Eye (tissue), 1 donor: ENCODE data around the gene ADAMTS17.
A peak's percentile ranks its signal among the peaks of the same experiment; 100 is the strongest.

Experiments
- DNase-seq: peaks from one replicate; pipeline ENCODE4 v3.0.0-alpha.2; 2015

ADAMTS17 gene

GRCh38 chr15:100192097-100193080, 149.4 kb downstream of the ADAMTS17 start:
- peak; percentile 39 for DNase-seq

DNA sequence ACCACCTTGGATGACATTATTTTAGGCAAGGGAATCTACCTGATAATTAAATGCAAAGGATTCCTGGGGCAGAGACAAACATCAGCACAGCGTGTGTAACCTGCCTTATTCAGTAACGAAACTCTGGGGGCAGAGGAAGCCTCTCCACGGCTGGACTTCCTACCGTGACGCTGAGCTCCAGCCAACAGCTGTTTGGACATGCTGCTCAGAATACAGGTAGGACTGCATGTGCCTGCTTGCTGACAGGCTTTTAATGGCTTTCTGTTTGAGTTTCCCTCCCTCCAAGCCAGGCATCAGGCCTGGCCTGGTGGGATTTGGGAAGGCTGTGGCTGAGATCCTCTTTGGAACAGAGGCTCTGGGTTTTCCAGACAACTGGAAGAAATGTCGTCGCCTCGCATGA, 150.6 kb downstream of the ADAMTS17 start:
- DNase-seq: no peak

- no peak for DNase-seq
These were observed 151.1 kb downstream of the ADAMTS17 start for GRCh38 chr15:100190675-100191074.

- DNase-seq: no peak
These were observed 151.9 kb downstream of the ADAMTS17 start for GRCh38 chr15:100189849-100190248.

DNA sequence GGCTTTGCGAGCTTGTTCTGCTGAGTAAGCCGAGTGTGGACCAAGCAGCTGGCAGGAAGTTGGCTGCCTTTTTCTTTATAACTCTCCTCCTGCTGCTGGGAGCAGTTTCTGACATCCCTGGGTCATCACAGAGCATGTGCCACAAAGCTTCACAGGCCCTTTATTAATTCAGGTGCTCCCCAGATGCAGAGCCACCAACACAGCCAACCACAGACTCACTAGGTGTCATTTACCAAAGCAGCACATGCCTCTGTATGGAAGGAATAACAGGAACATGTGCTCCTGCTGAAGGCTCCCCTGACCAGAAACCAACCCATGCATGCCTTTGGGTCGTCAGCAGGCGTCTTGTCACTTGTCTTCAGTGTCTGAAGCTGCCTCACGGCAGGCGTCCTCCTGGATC, 152.5 kb downstream of the ADAMTS17 start:
- no peak for DNase-seq

DNA sequence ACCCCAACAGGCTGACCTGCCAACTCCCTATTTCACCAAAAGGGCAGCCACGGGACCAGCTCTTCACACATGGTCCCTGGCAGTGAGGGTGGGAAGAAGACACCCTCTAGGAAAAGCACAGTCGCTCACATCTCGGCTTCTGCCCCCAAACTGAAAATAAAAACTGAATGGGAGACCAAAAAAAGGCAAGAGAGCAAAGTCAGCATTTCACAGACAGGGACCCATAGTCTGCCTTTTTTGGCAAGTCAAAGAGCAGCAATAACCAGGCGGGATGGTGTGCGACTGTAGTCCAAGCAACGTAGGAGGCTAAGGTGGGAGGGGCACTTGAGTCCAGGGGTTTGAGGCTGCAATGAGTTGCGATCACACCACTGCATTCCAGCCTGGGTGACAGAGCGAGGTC, 154.1 kb downstream of the ADAMTS17 start:
- DNase-seq: no peak

DNA sequence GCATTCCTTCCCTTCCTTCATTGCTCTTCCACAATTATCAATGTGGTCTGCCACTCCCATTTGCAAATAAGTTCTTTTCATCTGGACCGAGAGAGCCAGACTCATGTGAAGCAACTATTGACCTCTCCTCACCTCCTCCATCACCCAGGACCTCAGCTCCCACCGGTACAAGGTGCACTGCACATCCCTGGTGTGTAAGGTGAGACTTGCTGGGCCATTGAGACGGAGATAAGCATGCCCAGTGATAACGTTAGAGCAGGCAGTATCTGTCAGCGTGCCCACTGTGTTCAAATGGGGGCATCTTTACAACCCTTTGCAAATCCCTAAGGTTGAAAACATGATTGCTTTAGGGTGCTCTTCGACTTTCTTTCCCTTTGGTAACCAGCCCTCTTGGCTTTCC, 154.8 kb downstream of the ADAMTS17 start:
- no peak for DNase-seq

GRCh38 chr15:100186366-100186765, 155.4 kb downstream of the ADAMTS17 start:
- DNase-seq: no peak

- DNase-seq: no peak
These were observed 157.8 kb downstream of the ADAMTS17 start for GRCh38 chr15:100183921-100184495.

DNA sequence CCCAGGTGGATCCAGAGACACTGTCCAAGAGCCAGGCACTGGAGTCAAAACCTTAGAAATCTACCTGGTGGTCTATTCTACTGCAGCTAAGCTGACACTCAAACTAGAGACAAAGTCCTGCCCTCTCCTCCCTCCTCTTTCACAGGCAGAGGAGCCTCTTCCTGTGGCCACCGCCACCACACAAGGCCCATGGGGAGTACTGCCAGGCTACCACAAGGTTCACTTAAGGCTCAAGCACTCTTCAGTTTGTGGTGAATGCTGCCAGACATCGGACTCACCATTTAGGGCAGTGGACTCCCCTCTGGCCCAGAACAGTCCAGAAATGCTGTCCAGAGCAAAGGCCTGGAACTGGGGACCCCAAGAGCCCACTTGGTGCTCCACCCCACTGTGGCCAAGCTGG, 160.9 kb downstream of the ADAMTS17 start:
- DNase-seq: no peak

DNA sequence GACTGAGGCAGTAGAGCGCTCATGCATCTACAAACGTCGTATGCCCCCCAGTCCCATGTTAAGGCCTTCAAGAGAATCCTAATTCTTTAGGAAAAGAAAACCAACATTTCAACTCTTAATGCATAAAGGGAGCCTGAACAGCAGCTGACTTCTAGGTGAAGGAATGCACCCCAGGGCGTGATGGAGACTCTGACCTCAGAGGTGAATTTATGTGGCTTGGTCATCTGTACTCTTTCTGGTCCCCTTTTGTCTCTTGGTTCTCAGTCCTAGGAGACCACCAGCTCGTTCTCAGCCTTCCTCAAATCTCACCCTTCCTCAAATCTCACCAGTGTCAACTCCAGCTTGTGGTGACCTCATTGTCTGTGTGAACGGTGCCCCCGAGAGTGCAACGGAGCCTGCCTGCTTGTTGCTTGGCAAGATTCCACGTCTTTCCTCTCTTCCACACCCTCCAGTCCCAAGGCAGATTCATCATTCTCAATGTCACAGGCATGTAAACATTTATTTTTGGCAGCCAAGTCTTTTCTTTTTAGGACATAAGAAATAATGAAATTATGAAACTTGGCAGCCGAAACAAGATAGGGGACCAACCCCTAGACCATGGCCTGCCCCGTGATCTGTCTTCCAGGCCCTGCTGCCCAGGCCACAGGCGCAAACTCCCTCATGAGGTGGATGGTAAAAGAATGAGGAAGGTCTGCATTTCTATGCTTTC, 166.2 kb downstream of the ADAMTS17 start:
- DNase-seq: peak; percentile 7

DNA sequence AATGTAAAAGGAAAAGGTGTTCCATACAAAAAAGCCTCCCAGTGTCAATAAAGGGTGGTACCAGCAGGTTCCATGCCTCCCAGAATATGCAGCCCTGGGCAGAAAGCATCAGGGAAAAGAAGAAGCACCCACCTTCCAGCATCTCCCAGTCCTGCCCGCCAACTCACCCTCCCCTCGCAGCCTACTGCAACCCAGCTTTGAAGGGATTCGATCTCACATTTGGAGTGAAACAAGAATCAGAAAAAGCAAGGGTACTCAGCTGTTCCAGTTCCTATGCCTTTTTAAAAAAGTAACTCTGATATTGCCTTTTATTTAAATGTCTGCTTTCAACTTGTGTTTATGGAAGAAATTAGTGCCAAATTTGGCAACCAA, 166.9 kb downstream of the ADAMTS17 start:
- DNase-seq: no peak

GRCh38 chr15:100174159-100174903, 167.4 kb downstream of the ADAMTS17 start:
- DNase-seq: no peak

- DNase-seq: no peak
These were observed 169.3 kb downstream of the ADAMTS17 start for GRCh38 chr15:100172356-100173024.

- DNase-seq: no peak
These were observed 170.4 kb downstream of the ADAMTS17 start for GRCh38 chr15:100171411-100171810.

DNA sequence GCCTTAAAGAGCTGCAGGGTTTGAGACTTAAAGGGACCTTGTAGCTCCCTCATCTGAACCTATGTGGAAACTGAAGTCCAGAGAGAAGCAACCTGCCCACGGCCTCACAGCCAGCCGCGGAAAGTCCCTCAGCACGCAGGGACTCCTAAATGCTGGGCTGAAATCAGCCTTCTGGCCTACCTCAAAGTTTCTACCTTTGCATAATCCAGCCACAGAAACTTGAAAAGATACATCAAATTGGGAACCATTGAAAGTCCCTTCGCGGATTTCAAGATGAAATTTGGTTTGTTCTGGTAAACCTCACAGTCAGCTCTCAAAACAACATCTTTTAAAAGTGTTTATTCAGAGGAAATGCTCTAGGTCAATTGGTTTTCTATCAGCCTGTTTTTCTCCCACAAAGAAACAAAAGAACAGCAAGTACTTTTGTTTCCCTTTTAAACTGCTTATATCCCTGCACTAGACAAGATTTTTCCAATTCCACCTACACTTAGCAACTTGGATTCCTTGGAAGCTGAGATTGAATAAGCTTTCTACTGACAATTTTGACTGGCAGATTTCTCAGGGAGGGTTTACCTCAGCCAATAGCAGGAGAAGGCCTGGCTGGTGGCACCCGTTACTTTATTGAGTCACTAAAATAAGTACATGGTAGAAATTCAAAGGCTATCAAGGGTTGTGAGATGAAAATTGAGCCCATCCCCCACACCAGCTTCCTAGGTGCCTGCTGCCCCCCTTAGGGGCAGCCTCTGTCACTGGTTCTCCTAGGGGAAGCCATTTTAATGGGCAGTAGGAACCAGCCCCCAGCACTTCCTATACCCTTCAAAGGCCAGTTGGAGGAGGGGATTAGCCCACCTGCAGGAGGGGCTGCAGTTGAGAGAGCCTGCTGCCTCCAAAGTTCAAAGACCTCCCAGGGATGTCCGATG, 171.2 kb downstream of the ADAMTS17 start:
- DNase-seq: no peak

GRCh38 chr15:100169615-100170290, 172.0 kb downstream of the ADAMTS17 start:
- DNase-seq: no peak

DNA sequence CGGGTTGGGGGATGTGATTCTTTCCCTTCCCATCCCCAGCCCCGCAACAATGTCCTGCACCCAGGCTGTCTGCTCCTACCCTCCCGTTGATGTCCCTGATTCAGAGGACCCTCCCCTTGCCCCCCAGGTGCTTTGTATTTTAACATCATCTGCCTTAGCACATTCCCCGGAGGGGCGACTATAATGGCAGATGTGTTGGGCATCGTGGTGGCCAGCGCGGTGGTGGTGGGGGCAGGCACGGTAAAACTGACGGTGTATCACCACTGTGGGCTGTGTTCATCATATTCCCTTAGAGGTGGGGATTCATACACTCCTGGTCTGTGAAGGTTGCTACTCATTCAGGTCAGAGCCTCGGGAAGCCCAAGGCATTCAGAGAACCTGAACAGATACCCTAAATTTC, 173.0 kb downstream of the ADAMTS17 start:
- no peak for DNase-seq

DNA sequence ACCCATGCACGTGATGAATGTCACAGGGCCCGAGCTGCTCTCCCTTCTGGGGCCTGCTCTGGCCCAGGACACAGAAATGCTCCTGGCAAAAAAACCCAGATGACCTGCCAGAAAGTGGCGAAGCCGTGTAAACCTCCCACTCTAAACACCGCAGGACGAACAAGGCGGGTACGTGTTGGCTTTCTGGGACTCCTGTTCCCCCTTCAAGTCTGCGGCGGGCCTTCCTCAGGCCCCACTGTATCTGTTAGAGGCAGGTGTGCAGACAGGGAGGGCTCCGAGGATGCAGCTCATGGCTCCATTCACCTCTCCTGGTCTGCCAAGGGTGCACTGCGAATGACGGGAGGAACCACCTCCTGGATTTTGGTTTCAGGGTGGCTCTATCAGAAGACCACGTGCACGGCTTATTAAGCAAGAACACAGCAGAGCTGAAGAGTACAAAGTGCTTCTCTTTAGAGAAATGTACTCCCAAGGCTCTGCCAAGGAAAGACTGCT, 173.8 kb downstream of the ADAMTS17 start:
- no peak for DNase-seq

GRCh38 chr15:100166313-100166712, 175.5 kb downstream of the ADAMTS17 start:
- DNase-seq: no peak
